CD4-positive, alpha-beta T cell treated with Interleukin-10 for 1 hour (primary cell): Measurements from ENCODE around the gene RPL7A.
"Not testable (repeated sequence)": the region's sequence is repeated elsewhere in the genome, so short reads cannot be mapped to it uniquely, and the experiment has no call there.

Experiments used
- DNase-seq: peaks from one replicate; pipeline ENCODE4 v3.0.0-alpha.2; 2020

Gene RPL7A

DNA sequence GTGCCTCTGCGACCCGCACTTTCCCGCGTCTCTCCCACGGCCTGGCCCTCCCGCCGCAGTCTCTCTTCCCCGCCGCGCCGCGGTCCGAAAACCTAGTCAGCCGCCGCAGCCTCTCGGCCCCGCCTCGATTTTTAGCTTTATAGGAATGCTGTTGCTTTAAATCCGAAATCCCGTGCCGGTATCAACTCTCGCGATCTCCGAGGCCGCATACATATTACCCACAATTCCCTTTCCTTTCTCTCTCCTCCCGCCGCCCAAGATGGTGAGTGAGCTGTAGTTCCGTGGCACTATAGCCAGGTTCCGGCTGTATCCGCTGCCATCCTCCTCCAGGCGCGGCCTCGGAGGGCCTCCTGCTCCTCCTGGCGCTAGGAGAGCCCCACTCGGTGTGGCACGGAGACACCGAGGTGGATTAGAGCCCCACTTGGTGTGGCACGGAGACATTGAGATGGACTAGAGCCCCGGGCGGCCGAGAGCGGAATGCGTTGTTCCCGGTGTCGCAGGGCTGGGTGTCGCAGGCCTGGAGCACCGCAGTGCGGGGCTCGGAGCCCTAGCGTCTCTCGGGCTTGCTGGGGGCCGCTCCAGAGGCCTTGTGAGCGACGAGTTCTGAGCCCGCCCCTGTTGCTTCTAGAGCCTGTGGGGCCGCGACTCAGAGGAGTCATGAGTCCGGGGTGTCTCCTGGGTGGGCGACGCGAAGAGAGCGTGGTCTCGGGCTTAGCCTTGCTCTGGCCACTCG is at the start of gene RPL7A, which contains the start of gene MED22:
TSS of gene RPL7A (plus strand) at position 234 of the 733 bp plus-strand sequence. CDS start at position 260, 26 bp downstream.
TSS of gene MED22 (minus strand) at position 147 of the 733 bp plus-strand sequence. CDS start 1,469 bp downstream, outside the sequence.
- peak; percentile 95 for DNase-seq

DNA sequence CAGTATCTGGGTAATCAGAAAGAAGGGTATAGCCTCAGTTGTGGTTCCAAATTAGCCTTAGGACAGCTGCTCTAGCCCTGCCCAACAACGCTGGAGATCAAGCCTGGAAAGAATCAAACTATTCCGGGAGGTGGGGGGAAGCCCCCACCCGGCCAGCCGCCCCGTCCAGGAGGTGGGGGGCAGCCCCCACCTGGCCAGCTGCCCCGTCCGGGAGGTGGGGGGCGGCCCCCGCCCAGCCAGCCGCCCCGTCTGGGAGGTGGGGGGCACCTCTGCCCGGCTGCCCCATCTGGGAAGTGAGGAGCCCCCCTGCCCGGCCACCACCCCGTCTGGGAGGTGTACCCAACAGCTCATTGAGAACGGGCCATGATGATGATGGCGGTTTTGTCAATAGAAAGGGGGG is 48.0 kb upstream of the RPL7A start:
- DNase-seq: not testable (repeated sequence)

DNA sequence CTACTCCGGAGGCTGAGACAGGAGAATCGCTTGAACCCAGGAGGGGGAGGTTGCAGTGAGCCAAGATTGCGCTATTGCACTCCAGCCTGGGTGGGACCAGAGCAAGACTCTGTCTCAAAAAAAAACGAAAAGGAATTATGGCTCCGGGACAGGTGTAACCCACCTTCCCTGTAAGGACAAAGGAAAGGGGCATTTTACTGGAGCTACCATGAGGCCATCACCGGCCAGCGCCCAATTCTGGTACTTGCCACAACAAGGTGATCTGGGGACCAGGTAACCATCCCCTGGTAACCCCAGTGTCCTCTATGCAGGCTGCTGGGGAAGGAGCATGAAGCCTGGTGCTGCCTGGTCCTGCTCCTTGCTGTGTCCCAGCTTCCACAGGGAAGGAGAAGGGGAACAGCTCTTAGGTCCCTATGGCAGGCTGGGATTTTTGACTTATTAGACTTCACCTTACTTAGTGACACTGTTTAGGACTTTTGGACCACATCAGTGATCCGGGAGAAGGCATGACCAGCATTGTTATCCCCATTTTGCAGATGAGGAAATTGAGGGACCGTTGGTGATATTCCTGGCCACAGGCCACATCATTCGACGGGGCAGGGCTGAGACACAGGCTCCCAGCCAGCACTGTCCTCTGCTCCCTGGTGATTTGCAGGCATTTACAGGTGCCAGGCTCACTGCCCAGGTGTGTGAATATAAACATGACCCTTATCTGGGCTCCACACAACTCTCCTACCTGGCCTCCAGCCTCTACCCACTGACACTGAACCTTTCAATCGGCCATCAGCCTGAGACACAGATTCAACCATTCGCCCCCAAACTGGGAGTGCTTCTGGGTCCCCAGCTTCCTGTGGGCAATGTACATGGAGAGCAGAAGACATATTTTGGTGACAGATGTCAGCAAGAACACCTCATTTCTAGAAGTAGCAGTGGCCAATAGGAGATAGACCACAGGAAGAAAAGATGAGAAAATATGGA is 46.5 kb upstream of the RPL7A start:
- DNase-seq: no peak

DNA sequence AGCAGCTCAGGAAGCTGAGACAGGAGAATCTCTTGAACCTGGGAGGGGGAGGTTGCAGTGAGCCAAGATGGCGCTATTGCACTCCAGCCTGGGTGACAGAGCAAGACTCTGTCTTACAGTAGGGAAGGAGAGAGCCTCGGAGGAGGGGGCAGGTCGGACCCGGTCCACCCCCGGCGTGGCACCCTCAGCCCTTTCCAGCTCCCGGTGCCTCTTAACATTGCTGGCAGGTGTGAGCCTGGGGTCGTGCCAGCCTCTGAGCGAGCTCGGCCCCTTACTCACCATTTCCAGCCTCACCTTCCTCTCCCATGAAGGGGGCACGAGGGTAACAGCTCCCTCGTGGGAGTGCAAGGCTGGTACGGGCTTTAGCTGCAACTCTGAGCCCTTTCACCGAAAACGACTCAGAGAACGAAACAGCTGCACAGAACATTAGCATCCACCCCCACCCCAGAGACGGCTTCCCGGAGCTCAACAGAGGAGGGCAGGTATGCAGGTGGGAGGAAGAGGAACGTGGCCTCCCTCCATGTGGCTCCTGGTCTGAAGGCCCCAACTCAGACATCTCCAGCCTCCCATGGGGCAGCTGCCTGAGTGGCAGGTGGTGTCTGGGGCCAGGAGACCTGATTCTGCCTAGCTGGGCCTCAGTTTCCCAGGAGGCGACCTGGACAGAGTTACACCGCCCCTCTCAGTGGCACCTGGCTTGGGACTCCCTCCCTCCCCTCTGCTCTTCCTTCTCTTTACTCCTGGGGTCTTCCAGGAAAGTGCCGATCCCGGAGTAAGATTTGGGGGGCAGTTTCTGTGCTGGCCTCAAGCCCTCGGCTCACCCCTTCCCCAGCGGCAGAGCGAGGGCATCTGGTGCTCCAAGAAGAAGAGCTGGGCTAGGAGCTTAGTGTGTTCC is 44.5 kb upstream of the RPL7A start:
- no peak for DNase-seq

DNA sequence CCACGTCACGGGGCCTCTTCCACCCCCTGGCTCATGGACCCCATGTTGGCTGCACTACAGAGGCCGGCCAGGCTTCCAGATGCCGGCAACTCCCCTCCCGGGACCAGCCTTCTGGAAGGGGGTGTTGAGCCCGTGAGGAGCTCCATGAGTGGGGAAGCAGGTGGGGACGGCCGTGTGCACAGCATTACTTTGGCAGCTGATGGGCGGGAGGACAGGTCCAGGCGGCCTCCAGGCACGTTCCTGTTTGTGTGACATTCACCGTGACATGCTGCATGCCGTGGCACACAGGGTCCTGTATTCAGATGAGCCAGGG is 43.9 kb upstream of the RPL7A start:
- DNase-seq: no peak

DNA sequence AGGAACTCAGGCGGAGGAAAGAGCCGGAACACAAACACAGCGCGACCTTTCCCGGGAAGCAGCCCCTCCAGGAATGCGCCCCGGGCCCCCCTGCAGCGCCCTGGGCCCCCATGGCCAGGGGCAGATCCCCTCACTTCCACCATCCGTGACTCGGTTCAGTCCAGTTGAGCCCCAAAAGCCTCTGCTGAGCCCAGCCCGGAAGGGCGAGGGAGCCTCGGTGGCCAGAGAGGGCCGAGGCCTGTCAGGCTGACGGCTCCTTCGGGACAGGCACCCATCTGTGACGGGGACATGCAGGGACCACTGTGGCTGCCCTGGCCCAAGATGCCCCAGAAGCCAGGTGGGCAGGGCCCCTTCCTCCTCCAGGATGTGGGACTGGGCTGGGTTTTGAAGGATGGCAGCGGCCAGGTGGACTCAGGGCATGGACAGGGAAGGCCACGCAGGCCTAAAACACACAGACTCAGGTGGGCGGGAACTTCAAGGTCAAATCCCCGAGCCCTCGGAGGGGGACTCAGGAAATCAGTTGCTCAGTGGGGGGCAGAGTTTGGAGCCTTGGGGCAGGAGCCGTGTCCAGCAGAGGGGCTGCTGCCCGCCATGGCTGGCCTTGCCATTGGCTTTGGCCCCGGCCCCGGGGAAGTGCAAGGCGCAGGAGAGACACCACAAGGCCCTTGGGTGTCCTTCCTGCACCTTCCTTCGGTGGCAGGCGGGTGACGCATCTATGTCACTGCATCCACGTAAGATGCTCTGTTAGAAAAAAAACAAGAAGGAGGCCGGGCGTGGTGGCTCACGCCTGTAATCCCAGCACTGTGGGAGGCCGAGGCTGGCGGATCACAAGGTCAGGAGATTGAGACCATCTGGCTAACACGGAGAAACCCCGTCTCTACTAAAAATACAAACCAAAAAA is 43.3 kb upstream of the RPL7A start:
- no peak for DNase-seq

DNA sequence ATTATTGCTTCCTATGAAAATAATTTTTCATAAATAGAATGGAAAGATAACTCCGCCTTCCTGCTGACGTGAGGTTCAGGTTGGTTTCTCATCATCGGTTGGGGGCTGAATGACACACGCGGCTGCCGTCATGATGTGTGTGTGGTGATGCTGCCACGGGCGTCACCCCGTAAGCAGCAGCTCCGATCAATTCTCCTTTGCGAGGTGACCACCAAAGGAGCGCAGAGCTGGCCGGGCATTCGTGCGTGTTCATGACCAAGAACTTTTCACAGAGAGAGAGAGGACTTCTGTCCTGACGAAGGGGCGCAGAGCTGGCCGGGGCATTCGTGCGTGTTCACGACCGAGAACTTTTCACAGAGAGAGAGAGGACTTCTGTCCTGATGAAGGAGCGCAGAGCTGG is 42.3 kb upstream of the RPL7A start:
- DNase-seq: no peak

DNA sequence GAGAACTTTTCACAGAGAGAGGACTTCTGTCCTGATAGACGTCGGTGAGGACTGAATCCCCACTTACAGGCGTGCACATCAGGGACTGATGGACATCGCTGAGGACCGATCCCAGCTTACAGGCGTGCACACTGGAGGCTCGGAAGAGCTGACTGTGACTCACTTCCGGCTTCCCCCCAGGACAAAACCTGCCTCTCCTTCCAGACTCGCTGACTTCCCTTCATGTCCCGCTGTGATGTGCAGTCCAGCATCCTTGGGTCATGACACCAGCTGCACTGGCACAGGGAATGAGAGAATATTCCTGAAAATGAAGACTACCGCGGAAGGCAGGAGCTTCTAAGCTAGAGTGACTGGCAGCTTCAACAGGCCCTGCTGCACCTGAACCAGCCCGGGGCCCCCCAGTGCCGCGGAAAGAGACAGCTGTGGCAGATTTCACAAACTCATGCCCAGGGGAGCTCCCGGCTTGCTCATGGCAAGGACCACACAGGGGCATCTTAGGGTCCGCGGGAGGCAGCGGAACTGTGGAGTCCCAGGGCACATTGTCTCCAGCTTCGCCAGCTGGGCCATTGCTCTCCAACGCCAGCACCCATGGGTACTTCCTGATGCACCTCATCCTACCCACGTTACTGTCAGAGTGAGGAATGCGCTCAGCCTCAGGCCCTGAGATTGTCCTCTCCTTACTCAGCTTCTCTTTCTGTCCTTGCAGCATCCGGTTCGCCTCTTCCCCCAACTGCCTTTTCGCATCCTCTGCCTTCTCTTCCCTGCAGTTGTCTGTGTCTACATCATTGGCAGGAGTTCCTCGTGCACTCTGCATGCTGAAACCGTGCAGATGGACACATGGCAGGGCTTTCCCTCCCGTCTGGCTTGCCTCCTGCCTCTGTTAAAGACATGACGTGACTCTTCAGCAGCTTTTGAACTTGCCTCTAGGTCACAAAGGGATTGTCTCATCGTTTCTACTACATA is 41.5 kb upstream of the RPL7A start:
- DNase-seq: no peak

DNA sequence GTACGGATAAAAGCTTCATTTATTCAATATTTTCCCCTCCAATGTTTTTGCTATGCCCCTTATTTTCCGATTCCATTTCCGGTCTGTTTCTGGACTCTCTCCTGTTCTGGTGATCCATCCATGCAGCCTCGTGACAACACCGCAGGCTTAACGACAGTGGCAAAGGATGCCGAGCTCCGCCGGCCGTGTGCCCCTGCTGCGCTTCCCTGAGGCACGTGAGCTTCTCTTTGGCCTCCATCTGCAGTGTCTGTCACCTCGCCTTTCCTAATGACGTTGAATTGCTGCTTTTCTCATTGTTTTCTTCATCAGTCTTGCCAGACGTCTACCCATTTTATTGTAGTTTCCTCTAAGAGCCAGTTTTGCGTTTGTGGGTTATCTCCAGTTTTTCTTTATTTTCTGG is 40.7 kb upstream of the RPL7A start:
- DNase-seq: no peak

DNA sequence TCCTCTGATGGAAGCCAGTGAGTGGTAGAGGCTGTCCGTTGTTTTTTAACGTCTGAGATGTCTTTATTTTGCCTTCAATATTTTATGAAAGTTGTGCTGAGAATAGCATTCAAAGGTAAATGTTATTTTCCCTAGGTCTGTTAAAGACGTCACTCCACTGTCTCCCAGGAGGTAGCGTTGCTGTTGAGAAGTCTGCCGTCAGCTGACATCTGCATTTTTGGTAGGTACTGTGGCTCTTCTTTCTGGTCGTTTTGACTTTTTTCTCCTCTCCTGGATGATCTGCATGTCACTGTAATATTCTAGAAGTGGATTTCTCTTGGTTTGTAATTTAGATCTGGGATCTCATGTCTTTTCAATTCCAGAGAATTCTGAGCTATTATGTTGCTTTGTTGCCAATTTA is 38.4 kb upstream of the RPL7A start:
- no peak for DNase-seq

DNA sequence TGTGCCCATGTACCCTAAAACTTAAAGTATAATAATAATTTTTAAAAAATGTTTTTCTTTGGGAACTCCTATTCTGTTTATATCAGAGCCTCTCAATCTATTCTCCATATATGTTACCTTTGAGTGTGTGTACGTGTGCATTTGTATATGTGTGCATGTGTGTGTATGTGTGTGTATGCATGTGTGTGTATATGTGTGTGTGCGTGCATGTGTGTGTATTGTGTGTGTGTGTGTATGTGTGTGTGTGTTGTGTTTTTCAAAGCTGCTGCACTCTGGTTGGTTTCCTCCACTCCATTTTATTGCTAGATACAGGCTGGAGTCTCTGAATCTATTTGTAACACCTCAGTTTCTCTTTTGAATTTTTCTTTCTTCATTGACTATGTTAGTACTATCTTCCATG is 32.0 kb upstream of the RPL7A start:
- DNase-seq: no peak

DNA sequence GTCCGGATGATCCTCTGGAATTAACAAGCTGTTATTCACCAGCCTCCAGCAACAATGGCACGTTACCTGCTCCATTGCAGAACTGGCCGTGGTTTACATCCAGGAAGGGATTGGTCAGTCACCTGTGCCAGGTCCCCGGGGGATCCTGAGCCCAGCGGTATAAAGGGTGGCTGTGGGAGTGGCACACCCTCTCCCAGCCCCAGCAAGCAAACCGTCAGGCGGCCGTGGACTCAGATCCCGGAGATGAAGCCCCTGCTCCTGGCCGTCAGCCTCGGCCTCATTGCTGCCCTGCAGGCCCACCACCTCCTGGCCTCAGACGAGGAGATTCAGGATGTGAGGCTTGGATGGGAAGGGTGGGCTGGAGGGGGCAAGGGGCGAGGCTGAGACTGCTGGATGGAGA is 30.5 kb upstream of the RPL7A start:
- not testable (repeated sequence) for DNase-seq

DNA sequence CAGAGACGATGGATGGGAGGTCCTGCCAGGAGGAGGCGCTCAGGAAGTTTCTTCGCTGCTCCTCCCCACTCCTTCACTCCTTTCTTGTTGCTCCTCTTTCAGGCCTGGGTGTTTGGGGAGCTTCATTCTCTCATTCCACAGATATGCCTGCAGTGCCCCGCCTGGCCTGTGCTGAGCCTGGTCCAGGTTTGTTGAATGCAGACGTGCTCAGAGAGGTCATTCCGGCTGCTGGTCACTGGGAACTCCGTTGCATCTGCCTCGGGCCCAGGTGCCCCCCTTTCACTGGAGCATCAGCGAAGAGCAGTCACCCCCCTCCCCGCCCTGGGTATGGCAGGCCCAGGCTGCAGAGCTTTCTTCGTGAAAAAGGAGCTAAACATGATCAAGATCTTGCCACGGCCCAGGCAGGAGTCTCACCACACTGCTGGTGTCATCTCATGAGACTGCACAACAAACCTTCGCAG is 27.6 kb upstream of the RPL7A start:
- no peak for DNase-seq

DNA sequence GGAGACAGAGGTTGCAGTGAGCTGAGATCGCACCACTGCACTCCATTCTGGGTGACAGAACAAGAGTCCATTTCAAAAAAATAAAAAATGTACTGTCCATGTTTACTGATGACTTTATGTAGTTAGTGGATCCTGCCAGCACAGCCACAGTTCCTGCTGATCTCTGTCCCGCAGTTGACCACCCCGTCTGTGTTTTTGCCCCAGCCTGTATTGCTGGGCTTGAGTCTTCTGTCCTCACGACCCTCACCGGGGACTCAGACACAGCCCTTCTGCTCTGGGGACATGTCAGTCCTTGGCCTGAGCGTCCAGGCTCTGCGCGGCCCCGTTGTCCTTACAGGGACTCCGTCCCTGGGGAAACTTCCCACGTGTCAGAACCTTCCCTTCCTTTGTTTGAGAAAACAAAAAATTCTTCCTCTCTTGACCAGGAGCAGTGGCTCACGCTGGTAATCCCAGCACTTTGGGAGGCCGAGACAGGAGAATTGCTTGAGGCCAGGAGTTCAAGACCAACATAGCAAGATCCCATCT is 26.5 kb upstream of the RPL7A start:
- no peak for DNase-seq

DNA sequence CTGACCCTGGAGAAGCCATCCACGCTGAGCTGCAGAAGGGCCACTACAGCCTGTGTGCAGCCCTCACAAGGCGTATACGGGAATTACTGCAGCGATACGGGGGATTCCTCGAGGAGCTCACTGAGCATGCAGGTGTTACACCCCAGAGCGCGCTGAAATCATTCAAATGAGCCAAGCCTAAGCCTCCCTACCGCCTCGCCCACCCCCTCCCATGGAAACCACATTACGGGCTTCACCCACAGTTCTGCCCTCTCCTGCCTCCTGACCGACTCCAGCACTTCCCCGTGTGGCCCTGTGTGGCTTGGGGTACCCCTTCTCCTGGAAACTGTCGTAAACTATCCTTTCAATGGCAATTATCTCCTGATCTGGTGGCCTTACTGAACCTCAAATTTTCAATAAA is 25.3 kb upstream of the RPL7A start:
- DNase-seq: no peak

DNA sequence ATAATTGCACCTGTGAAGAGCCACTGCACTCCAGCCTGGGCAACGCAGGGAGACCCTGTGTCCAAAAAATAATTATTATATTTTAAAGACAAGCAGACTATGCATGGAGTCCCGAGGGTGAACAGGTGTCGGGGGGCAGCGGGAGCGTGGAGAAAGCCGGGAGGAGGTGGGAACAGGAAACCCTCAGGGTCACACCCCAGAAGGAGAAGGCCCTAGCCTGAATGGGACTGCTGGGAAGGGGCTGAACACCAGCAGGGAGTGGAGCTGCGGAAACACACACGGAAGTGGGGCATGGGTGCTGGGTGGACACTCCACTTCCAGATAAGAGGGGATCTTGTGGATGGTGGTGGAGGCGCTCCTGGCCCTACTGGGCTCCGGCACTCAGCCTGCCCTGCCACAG is 24.8 kb upstream of the RPL7A start:
- DNase-seq: no peak

DNA sequence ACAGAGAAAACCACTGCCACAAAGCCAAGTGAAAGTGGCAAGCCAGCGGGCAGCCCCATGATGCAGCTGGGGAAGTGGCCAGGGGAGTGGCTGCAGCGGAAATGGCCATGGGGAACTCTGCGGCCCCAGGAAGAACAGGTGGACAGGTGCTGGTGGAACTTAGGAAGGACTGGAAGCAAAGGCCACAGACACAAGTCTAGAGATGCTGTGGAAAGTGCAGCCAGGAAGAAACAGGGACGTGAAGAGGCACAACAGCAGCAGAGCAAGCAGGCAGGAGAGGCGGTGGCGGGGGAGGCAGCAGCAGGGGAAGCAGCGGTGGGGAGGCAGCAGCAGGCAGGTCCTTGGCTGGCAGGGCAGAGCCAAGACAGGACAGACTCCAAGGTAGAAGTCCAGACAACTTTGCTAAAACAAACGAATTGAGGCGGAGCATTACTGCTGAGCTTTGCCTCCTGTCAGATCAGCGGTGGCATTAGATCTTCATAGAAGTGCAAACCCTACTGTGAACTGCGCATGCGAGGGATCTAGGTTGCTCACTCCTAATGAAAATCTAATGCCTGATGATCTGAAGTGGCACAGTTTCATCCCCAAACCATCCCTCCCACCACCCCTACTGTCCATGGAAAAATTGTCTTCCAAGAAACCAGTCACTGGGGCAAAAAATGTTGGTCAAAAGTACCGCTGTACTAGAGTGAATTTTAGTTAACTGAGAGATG is 23.9 kb upstream of the RPL7A start:
- DNase-seq: no peak

DNA sequence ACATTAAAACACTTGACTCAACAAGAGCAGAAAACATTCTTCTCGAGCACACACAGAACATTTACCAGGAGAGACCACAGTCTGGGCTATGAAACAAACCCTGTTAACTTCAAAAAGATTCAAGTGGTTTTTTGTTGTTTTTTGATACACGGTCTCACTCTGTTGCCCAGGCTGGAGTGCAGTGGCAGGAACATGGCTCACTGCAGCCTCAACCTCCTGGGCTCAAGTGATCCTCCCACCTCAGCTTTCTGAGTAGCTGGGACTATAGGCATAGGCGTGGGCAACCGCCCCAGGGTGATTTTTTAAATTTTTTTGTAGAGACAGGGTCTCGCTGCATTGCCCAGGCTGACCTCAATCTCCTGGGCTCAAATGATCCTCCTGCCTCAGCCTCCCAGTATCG is 21.0 kb upstream of the RPL7A start:
- not testable (repeated sequence) for DNase-seq

DNA sequence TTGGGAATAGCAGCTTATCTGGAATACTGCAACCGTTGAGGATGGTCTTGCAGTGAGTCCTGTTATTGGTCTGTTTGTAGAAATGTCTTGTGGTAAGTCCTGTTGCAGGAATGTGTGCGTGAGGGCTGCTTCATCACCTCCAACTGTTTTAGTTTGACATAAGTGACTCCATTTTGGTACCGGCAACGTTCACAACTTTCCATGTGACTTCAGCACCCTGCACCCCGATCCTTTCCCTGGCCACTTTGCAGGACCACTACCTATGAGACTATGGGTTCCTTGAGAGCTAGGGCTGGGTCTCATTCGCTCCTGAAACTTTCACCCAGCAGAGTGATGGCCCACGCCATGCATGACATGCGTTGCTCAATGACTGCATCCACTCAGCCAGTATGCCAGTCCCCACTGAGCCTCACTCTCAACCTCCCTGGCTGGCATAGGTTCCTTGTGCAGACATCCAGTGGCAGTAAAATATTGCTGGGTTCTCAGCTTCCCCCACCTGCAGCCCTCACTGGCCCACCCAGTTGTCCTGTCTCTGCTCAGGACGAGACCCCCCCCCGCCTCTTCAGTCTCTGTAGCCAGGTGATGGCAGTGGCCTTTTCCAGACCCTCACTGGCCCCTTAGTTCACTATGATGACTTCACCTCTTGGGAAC is 20.1 kb upstream of the RPL7A start:
- DNase-seq: no peak
